GM19324 (cell line): ENCODE measurements around the gene TPBG.
"Not testable (repeated sequence)": the region's sequence is repeated elsewhere in the genome, so short reads cannot be mapped to it uniquely, and the experiment has no call there.

ENCODE experiments used
- ATAC-seq: cut with Tn5 transposase; IDR thresholded peaks from one replicate; pipeline ENCODE4 v1.9.1; 2021; ENCODE audit warnings: mild to moderate bottlenecking, moderate library complexity; ENCODE audit not compliant: unreplicated experiment, low FRiP score

The TPBG gene

GRCh38 chr6:82372656-82373055 is 9.0 kb downstream of the TPBG start:
- ATAC-seq: no peak

- no peak for ATAC-seq
Measured at GRCh38 chr6:82374516-82374915, 10.9 kb downstream of the TPBG start.

GRCh38 chr6:82376636-82377035 is 13.0 kb downstream of the TPBG start:
- ATAC-seq: no peak

- ATAC-seq: no peak
Measured at GRCh38 chr6:82380566-82381185, 17.1 kb downstream of the TPBG start.

GRCh38 chr6:82381278-82381677 is 17.7 kb downstream of the TPBG start:
- ATAC-seq: peak; percentile 84

- no peak for ATAC-seq
Measured at GRCh38 chr6:82385102-82385501, 21.5 kb downstream of the TPBG start.

GRCh38 chr6:82385546-82385945 is 21.9 kb downstream of the TPBG start:
- ATAC-seq: no peak

- ATAC-seq: no peak
Measured at GRCh38 chr6:82385961-82386360, 22.3 kb downstream of the TPBG start.

- ATAC-seq: not testable (repeated sequence)
Measured at GRCh38 chr6:82394770-82395169, 31.2 kb downstream of the TPBG start.

GRCh38 chr6:82396964-82397751 is 33.5 kb downstream of the TPBG start:
- no peak for ATAC-seq

- no peak for ATAC-seq
Measured at GRCh38 chr6:82397962-82398692, 34.5 kb downstream of the TPBG start.

- peak; percentile 62 for ATAC-seq
Measured at GRCh38 chr6:82408952-82409431, 45.4 kb downstream of the TPBG start.

- ATAC-seq: no peak
Measured at GRCh38 chr6:82410151-82410648, 46.6 kb downstream of the TPBG start.

- ATAC-seq: no peak
Measured at GRCh38 chr6:82413868-82414267, 50.3 kb downstream of the TPBG start.

GRCh38 chr6:82415820-82416219 is 52.2 kb downstream of the TPBG start:
- ATAC-seq: no peak

GRCh38 chr6:82416346-82416745 is 52.7 kb downstream of the TPBG start:
- no peak for ATAC-seq
